ENCODE results near the gene VDR. TPM values are rescaled to one million over a fixed set of nuclear protein-coding genes. Genes with fewer than 3 reads are reported as not detected.

The VDR gene
- total and polyA plus RNA-seq, 2 donors (not counting 1 experiment from before 2014, with no cell fraction given) = 16.2 to 24.4 TPM

GRCh38 chr12:47885012-47885501 is 19.7 kb downstream of the VDR start:
- no peak overlapping the region for H3K9ac ChIP-seq (ENCODE audit: insufficient read depth, low read length)
- TF ChIP-seq CTCF (conservative IDR thresholded peaks at IDR 0.05 in 1 of 2, IDR thresholded peaks at IDR 0.05 in 1 of 2; ENCODE audit: low read depth in 1 of 2, low read length in 2 of 2) (no peak), EZH2 (IDR thresholded peaks at IDR 0.05; ENCODE audit: low read length, missing control alignments) (no peak)
- H2AFZ ChIP-seq (ENCODE audit: low read length) = no peak overlapping the region
- H3K27me3 ChIP-seq (ENCODE audit: control insufficient read depth, insufficient read depth, low read length) = no peaks in the 10 kb centered on the region
- peaks cover 22% of the 10 kb centered on the region for H3K4me1 ChIP-seq (ENCODE audit: control insufficient read depth, extremely low read depth, insufficient read depth, low read length)
- no peak overlapping the region for H3K27ac ChIP-seq (ENCODE audit: insufficient read depth, low read length)
- no peaks in the 10 kb centered on the region for H3K36me3 ChIP-seq (ENCODE audit: control insufficient read depth, insufficient read depth, low read length)
- no peaks in the 10 kb centered on the region for H3K9me3 ChIP-seq (ENCODE audit: control insufficient read depth, insufficient read depth, low read depth, low read length)
- H3K79me2 ChIP-seq (ENCODE audit: control insufficient read depth, insufficient read depth, low read length) = no peaks in the 10 kb centered on the region
- no peaks in the 10 kb centered on the region for H4K20me1 ChIP-seq (ENCODE audit: control insufficient read depth, extremely low read depth, insufficient read depth, low read length)
- no peak for DNase-seq (ENCODE audit: low read depth in 2 of 2)
- H3K4me3 ChIP-seq (replicated peaks in 1 of 4; ENCODE audit: control extremely low read depth in 1 of 4, insufficient read depth in 1 of 4, low read depth in 3 of 4, low read length in 4 of 4) = no peak overlapping the region
- H3K4me2 ChIP-seq (ENCODE audit: extremely low read depth, insufficient read depth, low read length) = no peak overlapping the region

GRCh38 chr12:47884501-47884900 is 20.3 kb downstream of the VDR start:
- TF ChIP-seq CTCF (conservative IDR thresholded peaks at IDR 0.05 in 1 of 2, IDR thresholded peaks at IDR 0.05 in 1 of 2; ENCODE audit: low read depth in 1 of 2, low read length in 2 of 2) = no peak
- no peaks in the 10 kb centered on the region for H3K27me3 ChIP-seq (ENCODE audit: control insufficient read depth, insufficient read depth, low read length)
- H3K4me3 ChIP-seq (replicated peaks in 1 of 4; ENCODE audit: control extremely low read depth in 1 of 4, insufficient read depth in 1 of 4, low read depth in 3 of 4, low read length in 4 of 4) = no peak overlapping the region
- H3K79me2 ChIP-seq (ENCODE audit: control insufficient read depth, insufficient read depth, low read length) = no peaks in the 10 kb centered on the region
- H3K27ac ChIP-seq (ENCODE audit: insufficient read depth, low read length) = no peak overlapping the region
- no peaks in the 10 kb centered on the region for H4K20me1 ChIP-seq (ENCODE audit: control insufficient read depth, extremely low read depth, insufficient read depth, low read length)
- H3K9ac ChIP-seq (ENCODE audit: insufficient read depth, low read length) = no peak overlapping the region
- no peak for DNase-seq (ENCODE audit: low read depth in 2 of 2)
- H3K4me1 ChIP-seq (ENCODE audit: control insufficient read depth, extremely low read depth, insufficient read depth, low read length) = peaks cover 22% of the 10 kb centered on the region
- H2AFZ ChIP-seq (ENCODE audit: low read length) = no peak overlapping the region
- no peaks in the 10 kb centered on the region for H3K36me3 ChIP-seq (ENCODE audit: control insufficient read depth, insufficient read depth, low read length)
- H3K4me2 ChIP-seq (ENCODE audit: extremely low read depth, insufficient read depth, low read length) = no peak overlapping the region
- H3K9me3 ChIP-seq (ENCODE audit: control insufficient read depth, insufficient read depth, low read depth, low read length) = no peaks in the 10 kb centered on the region

GRCh38 chr12:47883663-47884195 is 21.1 kb downstream of the VDR start:
- Histone ChIP-seq H3K9ac (ENCODE audit: insufficient read depth, low read length) (no peak overlapping the region), H3K79me2 (ENCODE audit: control insufficient read depth, insufficient read depth, low read length) (no peaks in the 10 kb centered on the region), H4K20me1 (ENCODE audit: control insufficient read depth, extremely low read depth, insufficient read depth, low read length) (no peaks in the 10 kb centered on the region), H3K4me2 (ENCODE audit: extremely low read depth, insufficient read depth, low read length) (no peak overlapping the region), H2AFZ (ENCODE audit: low read length) (no peak overlapping the region), H3K4me1 (ENCODE audit: control insufficient read depth, extremely low read depth, insufficient read depth, low read length) (peaks cover 22% of the 10 kb centered on the region), H3K27ac (ENCODE audit: insufficient read depth, low read length) (no peak overlapping the region), H3K27me3 (ENCODE audit: control insufficient read depth, insufficient read depth, low read length) (no peaks in the 10 kb centered on the region), H3K9me3 (ENCODE audit: control insufficient read depth, insufficient read depth, low read depth, low read length) (no peaks in the 10 kb centered on the region), H3K36me3 (ENCODE audit: control insufficient read depth, insufficient read depth, low read length) (no peaks in the 10 kb centered on the region), H3K4me3 (replicated peaks in 1 of 4; ENCODE audit: control extremely low read depth in 1 of 4, insufficient read depth in 1 of 4, low read depth in 3 of 4, low read length in 4 of 4) (no peak overlapping the region)
- no peak for TF ChIP-seq EZH2 (IDR thresholded peaks at IDR 0.05; ENCODE audit: low read length, missing control alignments)
- TF ChIP-seq CTCF (conservative IDR thresholded peaks at IDR 0.05 in 1 of 2, IDR thresholded peaks at IDR 0.05 in 1 of 2; ENCODE audit: low read depth in 1 of 2, low read length in 2 of 2) = no peak
- no peak for DNase-seq (ENCODE audit: low read depth in 2 of 2)
